C1 segment of cervical spinal cord (tissue), 14 donors: ENCODE results near the gene MARVELD1.

ENCODE experiments used
- DNase-seq, 14 donors: peaks; one replicate each; lab custom pipeline; 2025; lab: John Stamatoyannopoulos, UW

MARVELD1 gene

DNA sequence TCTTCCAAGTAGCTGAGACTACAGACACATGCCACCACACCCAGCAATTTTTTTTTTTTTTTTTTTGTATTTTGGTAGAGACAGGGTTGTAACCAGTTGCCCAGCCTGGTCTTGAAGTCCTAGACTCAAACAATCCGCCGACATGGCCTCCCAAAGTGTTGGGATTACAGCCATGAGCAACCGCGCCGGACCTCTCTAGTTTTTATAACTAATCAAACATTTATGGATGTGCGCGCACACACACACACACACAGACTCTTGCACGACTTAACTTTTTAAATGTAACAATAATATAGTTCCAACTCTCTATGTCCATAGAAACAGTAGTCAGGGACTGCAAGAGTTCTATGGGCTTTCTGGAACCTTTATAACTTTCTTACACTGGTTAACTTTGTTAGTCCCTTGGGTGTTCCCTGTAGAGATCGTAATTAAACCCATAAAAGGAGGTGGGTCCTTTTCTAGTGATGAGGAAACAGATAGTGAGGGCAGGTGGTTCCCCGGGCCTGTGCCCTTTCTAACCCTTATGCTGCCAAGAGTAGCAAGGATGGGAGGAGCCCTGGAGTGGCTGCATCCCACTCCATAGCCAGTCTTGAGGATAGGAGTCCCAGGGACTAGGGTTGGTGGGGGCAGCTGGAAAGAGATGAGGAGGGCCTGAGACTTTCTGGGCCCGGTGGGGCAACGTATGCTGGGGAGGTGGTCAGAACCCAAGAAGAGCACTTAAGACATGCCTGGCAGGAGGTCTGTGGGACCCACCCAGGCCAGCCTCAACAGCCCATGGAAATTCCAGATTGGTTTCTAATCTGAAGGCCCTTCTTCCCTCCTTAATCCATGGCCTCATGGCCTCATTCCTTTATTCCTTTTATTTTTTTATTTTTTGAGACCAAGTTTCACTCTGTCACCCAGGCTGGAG is 8.6 kb downstream of the MARVELD1 start:
- DNase-seq: no peak

DNA sequence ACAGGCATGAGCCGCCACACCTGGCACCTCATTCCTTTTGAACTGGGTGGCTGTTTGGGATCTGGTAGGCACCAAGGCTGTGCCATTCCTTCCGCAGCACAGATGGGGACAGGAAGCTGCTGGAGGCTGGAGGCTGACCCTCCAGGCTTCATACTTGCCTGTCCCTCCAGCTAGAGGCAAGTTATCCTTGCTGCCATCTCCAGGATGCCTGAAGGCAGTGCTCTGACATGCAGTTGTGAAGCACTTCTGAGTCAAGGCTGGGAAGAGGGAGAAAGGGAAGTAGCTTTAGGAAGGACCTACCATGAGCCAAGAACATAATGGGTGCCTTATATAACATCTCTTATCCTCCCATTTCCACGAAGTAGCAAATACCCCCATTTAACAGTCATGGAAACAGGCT is 9.5 kb downstream of the MARVELD1 start:
- DNase-seq: no peak

DNA sequence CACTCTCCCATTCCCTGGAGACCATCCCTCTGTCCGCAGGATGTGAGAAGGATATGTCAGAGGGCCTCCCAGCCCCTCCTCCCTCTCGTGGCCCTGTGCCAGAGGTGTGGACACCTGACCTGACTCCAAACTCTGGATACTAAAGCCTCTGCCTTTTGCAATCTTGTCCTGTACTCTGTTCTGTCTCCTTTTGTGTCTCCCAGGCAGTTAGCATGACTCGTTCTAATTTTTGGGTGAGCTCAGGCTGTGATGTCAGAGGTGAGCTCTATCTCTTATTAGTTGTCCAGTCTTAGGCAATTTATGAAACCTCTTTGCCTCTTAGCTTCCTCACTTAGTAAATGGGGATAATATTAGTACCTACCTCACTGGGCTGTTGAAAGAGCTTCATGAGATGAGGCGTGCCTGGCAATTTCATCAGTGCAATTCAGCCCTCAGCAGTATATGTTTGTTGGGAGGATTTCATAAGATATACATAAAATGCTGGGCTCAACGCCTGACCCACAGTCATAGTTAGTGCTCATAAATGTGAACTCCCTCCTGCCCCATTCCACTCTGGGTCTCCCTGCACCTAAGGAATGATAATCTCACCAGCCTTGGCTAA is 10.9 kb downstream of the MARVELD1 start:
- no peak for DNase-seq

DNA sequence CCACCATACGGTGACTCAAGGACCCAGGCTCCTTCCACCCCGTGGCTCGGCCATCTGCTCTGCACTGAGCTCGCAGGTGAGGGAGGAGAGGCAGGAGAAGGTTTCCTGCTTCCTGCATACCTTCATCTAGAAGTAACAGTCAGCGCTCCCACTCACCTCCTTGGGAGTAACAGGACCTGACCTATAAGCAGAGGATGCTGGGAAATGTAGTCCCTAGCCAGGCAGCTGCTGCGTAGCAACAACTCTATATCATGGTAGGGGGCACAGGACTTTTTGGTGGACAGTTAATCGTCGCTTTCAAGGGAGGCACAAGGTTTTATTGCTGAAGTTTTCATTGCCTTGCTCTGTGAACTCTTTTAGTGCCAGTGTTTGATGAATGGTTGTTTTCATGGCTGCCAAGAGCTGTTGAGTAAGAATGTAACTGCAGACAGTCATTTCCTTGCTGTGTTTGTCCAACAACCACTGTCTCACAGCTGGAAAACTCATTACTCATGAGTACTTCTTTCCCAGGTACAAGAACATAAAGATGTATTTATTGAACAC is 13.2 kb downstream of the MARVELD1 start:
- DNase-seq: peak in 1 of 14 donors; percentile 9

DNA sequence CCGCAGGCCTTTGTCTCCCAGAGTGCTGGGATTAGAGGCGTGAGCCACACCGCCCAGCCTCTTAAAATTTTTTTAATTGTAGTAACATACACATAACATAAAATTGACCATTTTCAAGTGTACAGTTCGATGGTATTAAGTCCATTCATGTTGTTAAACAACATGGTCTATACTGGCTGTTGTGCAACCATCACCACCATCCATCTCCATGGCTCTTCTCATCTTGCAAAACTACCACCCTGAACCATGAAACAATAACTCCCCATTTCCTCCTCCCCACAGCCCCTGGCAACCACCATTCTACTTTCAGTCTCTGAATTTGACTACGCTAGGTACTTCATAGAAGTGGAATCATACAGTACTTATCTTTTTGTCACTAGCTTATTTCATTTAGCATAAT is 15.5 kb downstream of the MARVELD1 start:
- no peak for DNase-seq

DNA sequence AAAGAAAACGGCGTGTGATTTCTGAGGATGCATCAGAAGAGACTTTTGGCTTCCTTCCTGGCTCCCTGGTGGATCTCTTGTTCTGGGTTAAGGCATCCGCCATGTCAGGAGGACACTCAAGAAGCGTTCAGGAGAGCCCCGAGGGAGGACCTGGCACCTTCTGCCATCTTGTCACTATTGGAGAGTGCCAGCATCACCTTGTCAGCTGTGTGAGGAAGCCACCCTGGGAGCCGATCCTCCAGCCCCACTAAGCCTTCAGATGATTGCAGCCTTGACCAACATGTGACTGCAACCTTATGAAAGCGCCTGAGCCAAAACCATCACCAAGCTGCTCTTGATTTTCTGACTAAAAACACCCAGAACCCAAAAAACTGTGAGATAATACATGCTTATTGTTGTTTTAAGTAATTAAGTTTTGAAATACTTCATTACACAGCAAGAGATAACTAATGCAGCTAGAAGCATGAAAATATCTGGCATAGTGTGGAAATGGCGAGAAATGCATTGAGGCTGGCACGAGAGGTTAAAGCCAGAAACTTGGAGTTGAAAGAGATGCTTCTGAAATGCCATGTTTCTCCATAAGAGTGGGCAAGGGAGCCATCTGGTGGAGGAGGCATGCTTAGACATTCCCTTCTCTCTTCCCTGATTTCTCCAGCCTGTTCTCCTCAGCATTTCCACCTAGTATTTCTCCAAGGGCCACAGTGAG is 18.0 kb downstream of the MARVELD1 start:
- peak in 11 of 14 donors; percentile 5 to 76 (median 36) for DNase-seq

DNA sequence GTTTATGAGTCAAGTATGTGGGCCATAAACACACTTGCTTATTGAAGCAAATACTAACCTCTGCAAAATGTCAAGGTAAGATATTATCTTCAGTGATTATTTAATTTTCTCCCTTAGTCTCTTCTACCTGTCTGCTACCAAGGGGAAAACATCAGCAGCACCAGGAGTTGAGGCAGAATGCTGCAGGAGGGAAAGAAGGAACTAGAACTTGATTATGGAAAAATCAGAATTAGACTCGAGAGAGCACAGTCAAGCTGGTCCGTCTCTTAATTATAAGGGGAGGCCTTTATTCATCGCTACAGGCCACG is 18.5 kb downstream of the MARVELD1 start:
- DNase-seq: no peak

DNA sequence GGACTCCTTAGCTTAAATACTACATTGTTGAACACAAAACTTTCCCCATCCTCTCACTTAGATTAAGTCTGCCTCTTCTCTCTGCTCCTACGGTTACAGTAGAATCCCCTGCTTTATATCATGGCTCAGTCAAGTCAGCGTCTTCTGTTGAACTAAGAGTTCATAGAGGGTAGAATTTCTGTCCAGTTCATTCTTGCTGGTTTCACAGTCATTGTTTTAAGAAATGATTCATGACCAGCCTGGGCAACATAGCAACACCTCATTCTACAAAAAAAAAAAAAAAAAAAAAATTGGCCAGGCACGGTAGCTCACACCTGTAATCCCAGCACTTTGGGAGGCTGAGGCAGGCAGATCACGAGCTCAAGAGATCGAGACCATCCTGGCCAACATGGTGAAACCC is 19.7 kb downstream of the MARVELD1 start:
- DNase-seq: no peak

DNA sequence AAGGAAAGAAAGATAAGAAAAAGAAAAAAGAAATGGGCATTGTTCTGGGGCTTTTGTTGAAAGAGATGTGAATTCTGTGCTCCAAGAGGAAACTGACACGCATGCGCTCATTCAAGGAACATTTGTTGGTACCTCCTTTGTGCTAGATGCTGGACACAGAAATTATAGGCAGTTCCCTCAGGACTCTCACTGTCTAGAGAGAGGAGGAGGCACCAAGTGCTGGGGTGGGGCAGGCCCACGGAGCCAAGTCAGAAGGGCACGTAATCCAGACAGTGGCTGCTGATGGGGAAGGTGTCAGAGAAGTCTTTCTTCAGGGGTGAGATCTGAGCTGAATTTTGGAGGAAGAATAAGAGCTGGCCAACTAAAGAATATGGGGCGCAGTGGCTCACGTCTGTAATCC is 20.5 kb downstream of the MARVELD1 start:
- DNase-seq: no peak

DNA sequence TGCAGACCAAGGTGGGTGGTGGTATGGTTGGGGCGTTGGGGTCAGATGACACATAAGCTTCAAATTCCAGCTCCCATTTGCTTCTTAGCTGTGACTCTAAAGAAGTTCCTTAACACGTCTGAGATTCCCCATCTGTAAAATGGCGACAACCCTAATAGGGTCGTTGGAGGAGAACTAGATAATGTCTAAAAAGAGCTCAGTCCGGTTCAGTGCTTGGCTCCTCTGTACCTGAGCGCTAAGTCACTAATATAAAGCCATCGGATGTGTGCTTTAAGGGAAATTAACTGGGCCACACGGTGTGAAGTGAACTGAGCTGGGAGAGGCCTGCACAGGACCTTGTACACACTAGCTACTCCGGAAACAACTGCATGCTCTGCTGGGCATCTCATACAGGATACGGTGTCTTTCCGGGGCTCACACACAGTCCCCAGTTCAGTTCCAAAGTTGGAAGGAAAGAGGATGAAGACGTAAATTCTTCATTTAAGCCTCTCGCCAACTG is 22.9 kb downstream of the MARVELD1 start:
- DNase-seq: no peak

DNA sequence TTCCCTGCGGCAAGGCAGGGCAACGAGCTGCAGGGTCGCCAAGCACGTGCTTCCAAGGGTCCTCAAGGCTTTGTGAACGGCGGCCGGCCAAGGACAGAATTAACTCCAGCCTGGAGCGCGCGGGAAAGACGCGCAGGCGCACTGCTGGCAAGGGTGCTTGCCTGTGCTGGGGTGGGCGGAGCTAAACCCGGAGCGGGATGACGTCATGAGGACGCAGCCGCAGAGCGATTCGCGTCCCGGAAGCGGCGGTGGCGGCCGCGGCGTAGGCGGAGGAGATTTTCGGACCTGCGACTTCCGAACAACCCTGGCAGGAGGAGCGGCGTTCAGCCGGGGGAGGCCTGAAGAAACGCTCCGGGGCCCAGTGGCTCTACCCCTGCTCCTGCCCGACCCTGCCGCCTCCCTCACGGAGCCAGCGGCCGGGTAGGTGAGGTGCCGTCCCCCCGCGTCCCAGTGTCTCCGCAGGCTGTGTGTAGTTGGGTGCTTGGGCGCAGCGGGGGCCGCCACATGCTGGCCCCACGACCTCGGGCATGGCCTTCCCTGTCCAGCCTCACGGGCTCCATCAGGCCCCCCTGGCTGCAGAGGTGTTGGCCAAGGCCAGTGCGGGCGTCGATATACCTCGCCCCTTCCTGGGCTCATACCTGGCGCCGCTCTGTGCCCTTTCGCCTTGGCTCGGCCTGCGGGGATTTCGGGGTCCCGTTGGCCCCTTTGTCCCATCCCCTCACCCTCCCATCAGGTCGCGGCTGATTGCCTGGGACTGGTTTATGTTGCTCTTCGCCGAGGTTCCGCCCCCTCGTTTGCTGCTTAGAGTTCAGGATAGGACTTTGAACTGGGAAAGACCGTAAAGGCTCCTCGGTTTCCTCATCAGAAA is 23.6 kb downstream of the MARVELD1 start, which contains the start of gene ZFYVE27:
Gene ZFYVE27 (plus strand): TSS at position 227 of the 868 bp plus-strand sequence. CDS start 1,350 bp downstream, outside the sequence.
- DNase-seq: peak; percentile 46 to 95 (median 88)

DNA sequence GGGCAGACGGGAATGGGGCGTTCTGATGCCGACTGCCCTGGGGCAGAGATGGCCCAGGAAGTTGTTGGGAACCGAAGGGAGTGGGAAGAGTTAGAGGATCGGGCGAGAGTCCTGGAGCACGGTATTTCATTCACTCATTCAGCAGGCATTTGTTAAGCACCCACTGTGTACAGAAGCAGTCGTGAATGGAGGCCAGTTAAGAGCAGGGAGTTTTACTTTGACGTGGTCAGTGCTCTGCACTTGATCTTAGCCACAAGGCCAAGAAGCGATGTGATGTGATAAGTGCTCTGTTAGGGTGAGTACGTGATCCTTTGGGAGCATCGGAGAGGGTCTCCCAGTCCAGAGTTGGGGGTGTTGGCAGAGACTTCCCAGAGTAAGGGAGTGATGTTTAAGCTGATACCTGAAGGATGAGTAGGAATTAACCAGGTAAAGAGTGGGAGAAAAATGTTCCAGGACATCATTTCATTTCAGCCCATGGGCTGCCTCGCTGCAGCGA is 24.3 kb downstream of the MARVELD1 start:
- no peak for DNase-seq

DNA sequence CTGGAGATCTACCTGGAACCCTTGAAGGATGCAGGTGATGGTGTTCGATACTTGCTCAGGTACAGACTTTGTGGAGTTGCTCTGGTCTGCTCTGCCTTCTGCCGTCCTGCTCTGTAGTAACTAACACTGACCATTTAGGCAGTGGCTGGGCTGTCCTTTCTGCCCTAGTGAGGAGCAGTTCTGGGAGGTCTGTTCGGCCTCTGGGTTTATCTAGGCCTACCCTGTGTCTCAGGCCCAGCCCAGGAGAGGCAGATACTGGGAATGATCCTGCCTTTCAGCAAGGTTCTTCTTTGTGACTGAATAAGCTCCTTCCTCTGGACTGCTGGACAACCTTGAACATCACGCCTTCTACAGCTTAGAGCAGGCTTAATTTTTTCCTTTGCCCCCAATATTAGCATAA is 25.1 kb downstream of the MARVELD1 start:
- DNase-seq: no peak

DNA sequence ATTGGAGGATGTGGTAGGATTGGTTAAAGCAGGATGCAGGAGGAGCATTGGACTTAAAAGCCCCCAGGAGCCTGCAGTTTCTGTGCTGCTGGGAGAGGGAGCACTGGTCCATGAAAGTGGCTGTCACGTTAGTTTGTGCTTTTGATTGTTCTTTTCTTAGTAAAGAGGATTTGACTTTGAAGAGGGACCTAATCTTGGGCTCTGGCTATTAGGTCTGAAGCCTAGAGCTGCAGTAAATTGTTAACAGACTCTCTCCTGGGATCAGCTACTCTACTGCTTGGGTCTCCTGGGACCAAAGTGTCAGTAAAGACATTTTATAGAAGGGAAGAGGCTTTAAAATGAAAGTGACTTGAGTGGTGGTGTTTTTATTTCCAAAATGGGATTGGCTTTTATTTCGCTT is 27.1 kb downstream of the MARVELD1 start:
- DNase-seq: no peak

DNA sequence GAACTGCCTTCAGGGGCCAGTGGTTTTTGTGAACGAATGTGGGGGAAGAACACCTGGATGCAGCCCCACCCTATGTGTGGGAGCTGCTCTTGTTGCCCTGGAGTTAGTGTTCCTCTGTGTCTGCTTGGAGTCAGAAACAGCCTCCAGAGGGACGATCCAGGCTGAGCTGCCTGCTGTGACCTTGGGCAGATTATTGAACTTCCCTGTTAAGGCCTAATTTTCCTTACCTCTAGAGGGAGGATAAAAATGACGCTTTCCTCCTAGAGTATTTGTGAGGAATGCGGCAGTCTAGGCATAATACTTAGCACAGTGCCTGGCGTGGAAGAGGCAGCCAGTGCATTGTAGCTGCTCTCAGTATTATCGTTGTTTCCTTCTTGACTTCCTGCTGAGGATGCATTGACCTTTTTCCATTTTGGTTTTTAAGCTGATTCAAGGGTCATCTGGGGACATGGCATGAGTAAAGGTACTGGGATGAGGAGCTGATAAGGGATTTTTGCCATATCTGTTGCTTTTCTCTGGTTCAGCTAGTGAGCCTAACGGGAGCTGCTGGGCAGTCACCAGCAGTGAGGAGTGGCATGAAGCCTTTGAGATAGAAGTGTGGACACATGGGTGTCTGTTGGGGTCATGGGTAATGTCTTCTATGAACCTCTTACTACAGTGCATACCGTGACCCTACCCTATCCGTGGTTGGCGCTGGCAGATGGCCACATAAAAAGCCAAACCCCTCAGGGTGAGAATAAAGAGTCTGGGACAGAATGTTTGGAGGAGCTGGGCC is 29.8 kb downstream of the MARVELD1 start:
- DNase-seq: no peak

DNA sequence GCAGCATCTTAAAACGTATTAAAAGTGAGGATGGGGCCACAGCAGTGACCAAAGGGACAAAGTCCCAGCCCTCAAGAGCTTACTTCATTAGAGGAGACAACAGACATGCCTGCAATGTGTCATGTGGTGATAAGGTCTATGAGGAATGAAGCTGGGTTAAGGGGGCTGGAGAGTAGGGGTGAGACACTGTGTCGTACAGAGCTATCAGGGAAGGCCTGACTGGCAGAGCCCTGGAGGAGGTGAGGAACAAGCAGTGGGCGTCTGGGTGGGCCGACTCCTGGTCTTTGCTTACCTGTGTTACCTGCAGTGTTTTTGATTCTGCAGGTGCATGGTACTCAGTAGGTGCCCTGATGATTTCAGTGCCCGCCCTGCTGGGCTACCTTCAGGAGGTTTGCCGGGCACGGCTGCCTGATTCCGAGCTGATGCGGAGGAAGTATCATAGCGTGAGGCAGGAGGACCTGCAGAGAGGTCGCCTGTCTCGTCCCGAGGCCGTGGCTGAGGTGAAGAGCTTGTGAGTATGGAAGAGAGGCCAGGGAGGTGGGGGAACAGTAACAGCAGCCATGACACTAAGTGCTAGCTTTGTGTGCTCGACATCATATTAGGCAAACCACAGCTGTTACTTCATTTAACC is 31.0 kb downstream of the MARVELD1 start:
- DNase-seq: no peak

DNA sequence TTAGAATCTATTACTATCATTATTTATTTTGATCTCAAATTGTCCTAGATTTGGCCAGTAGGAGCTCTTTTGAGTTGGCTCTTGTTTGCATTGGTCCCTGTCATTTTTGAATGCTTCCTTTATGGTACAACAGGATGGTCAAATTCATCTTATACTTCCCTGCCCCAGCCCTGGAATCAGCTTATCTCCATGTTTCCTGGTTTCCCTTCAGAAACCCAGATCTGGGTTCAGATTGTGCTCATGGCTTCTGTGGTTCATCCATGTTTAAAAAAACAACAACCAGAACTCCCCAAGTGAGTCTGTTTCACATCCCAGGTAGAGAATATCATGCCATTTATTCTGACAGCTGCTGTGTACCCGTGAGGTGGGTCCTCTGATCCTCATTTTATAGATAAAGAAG is 34.0 kb downstream of the MARVELD1 start:
- DNase-seq: no peak

DNA sequence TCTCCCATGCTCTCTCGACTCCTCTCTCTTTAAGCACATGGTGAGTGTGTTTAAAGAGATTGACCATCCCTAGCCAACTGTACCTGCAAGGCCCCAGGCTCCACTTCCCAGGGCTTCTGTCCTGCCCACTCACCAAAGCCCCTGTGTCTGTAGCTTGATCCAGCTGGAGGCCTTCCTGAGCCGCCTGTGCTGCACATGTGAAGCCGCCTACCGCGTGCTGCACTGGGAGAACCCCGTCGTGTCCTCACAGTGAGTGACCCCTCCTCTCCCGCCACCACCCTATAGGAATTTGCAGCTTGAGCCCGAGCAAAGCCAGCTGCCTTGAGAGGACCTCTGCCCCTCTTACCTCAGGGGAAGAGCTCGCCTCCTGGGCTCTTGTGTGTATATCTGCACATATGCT is 34.6 kb downstream of the MARVELD1 start:
- DNase-seq: no peak

DNA sequence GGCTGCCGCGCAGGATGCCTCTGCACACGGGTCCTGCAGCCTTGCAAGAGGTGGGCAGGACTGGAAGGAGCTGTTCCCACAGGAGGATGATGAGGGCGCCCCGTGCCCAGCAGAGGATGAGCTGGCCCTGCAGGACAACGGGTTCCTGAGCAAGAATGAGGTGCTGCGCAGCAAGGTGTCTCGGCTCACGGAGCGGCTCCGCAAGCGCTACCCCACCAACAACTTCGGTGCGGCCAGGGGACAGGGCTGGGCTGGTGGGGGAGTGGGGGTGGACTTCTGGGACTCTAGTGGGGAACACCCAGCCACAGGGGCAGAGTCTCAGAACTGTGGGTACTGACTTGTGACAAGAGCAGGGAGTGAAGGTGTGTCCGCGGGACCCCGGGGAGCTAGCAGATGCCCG is 39.4 kb downstream of the MARVELD1 start:
- no peak for DNase-seq

DNA sequence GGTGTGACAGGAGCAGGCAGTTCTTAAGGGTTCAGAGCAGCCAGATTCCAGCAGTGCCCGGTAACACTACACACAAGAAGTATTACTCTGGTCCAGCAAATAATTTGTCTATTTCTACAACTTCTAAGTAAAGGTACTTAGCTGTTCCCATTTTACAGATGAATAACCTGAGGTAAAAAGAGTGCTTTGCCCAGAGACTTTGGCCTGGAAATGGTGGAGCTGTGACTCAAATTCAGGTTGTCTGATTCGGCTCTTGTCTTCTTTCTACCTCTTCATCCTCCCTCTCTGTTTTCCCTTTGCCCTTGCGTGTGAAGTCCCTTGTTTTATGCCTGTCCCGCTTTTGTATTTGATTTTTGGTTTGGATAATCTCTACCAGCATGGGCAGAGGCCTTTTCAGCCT is 41.2 kb downstream of the MARVELD1 start:
- no peak for DNase-seq
